ENCODE data around the gene GNB1.

DNA sequence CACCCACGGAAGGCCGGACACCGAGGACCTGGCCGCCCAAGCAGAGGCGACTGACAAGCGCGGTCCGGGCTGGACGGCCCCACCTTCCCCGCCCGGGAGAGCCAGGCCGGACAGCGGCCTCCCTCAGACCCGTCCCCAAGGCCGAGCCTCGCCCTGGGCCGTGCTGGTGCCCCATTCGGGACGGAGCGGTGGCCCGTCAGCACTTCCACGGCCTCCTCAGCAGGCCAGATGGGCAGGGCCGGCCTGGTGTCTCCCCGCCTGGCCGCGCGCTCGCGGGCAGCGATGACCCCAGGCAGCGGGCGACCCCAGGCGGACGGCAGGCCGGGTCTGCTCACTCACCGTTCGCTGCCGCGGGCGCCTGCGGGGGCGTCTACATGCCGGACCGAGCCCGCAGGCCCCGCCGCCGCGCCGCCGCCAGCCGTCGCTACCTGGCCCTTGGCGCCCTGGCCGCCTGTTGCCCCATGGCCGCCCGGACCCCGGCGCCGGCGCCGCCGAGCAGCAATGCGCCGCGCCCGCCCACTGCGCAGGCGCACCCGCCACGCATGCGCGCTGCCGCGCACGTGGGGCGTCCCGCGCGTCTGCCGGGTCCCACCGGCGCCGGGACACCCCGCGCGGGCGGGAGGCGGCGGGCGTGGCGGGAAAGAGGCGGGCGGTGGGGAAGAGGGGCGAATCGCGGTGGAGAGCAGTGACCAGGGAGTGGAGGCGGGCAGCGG is 112.8 kb downstream of the GNB1 start, which contains the start of gene NADK:
- TF ChIP-seq, protein P1, sequence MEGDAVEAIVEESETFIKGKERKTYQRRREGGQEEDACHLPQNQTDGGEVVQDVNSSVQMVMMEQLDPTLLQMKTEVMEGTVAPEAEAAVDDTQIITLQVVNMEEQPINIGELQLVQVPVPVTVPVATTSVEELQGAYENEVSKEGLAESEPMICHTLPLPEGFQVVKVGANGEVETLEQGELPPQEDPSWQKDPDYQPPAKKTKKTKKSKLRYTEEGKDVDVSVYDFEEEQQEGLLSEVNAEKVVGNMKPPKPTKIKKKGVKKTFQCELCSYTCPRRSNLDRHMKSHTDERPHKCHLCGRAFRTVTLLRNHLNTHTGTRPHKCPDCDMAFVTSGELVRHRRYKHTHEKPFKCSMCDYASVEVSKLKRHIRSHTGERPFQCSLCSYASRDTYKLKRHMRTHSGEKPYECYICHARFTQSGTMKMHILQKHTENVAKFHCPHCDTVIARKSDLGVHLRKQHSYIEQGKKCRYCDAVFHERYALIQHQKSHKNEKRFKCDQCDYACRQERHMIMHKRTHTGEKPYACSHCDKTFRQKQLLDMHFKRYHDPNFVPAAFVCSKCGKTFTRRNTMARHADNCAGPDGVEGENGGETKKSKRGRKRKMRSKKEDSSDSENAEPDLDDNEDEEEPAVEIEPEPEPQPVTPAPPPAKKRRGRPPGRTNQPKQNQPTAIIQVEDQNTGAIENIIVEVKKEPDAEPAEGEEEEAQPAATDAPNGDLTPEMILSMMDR (IDR thresholded peaks at IDR 0.05) = peak in 1 of 6 experiments; percentile 5
- TF ChIP-seq POLR2A (IDR thresholded peaks at IDR 0.05) = peak; percentile 43 to 49

Data from adrenal gland (tissue), 5 donors.